ENCODE measurements around the gene OTUB2. TPM values are rescaled to one million over a fixed set of nuclear protein-coding genes. Genes with fewer than 3 reads are reported as not detected.
A peak's percentile ranks its signal among the peaks of the same experiment; 100 is the strongest.

Gene OTUB2
- polyA plus RNA-seq, 3 donors, result 0.25 to 0.95 (median 0.28) TPM

DNA sequence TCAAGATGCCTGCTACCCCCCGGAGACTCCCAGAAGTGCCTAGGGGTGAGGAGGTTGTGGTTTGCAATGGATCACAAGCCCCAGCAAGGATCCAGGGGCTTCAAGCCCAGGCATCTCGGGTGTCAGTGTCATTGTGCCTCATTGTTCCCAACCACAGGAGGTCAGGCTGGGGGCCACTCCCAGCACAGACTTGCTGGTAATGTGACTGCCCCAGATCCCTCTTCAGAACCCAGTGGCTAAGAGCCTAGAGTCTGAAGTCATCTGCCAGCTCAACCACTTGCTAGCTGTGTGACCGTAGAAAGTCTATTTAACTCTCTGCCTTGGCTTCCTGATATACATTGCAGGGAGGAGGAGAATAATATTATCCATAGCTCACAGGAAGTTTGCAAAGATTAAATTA, 42.1 kb upstream of the OTUB2 start:
- H3K36me3 ChIP-seq (replicated peaks in 1 of 2; ENCODE audit: control insufficient read depth in 1 of 2, insufficient read depth in 2 of 2, low read length in 2 of 2), result no peaks in the 10 kb centered on the region
- WGBS (ENCODE audit: insufficient coverage), result 93% methylated on average over 2 of the region's 3 CpGs
- H3K9ac ChIP-seq (ENCODE audit: insufficient read depth, low read length, poor library complexity, severe bottlenecking), result no peak overlapping the region
- Mint-ChIP-seq H3K27ac (no peak overlapping the region), H3K4me1 (no peaks in the 10 kb centered on the region), H3K9me3 (no peaks in the 10 kb centered on the region), H3K4me3 (no peak overlapping the region), H3K36me3 (no peaks in the 10 kb centered on the region), H3K27me3 (ENCODE audit: low read depth in 3 of 3) (peaks cover 6 to 11% (median 10%) of the 10 kb centered on the region in 3 donors)
- no peaks in the 10 kb centered on the region for H3K4me1 ChIP-seq (ENCODE audit: control insufficient read depth in 1 of 2, insufficient read depth in 2 of 2, low read length in 2 of 2)
- H4K20me1 ChIP-seq (ENCODE audit: insufficient read depth, low read length), result no peaks in the 10 kb centered on the region
- no peaks in the 10 kb centered on the region for H3K9me3 ChIP-seq (replicated peaks in 1 of 2; ENCODE audit: control insufficient read depth in 1 of 2, insufficient read depth in 1 of 2, low read length in 2 of 2)
- H3K4me2 ChIP-seq (replicated peaks; ENCODE audit: extremely low read depth, low read length, poor library complexity, severe bottlenecking), result no peak overlapping the region
- no peaks in the 10 kb centered on the region for H3K79me2 ChIP-seq (ENCODE audit: insufficient read depth, low read length)
- H3K27me3 ChIP-seq (ENCODE audit: control insufficient read depth in 2 of 2, insufficient read depth in 2 of 2, low read length in 2 of 2), result no peaks in the 10 kb centered on the region
- intact Hi-C loops (cut with micrococcal nuclease), result no loop called here
- no peak for DNase-seq
- no peak overlapping the region for H3K4me3 ChIP-seq (replicated peaks in 1 of 3; ENCODE audit: low read depth in 2 of 3, low read length in 3 of 3)
- H3K27ac ChIP-seq (ENCODE audit: low read depth in 1 of 2, low read length in 2 of 2), result no peak overlapping the region
- no peak for TF ChIP-seq CTCF (IDR thresholded peaks at IDR 0.05)
- no peak overlapping the region for H2AFZ ChIP-seq (ENCODE audit: insufficient read depth, low read depth, low read length, poor library complexity, severe bottlenecking)

DNA sequence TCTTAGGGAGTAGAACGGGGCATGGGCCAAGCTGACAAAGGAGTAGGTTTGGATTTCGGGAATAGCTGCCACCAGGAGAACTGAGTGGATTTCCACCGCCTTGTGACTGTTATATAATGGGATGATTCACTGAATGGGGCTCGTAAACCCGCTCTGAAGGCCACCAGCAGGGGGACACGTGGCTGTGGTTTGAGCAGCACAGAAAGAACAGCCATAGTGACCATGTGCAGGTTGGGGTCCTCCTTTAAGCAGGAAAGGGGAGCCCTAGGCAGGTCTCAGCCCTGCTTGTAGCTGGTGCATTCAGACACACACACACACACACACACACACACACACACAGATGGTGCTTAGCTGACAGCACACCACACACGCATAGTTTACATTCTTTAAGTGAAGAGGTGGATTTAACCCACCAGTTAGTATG, 41.1 kb upstream of the OTUB2 start:
- H3K27me3 Mint-ChIP-seq (ENCODE audit: low read depth in 3 of 3), result peaks cover 6 to 11% (median 10%) of the 10 kb centered on the region in 3 donors
- H3K36me3 Mint-ChIP-seq, result no peaks in the 10 kb centered on the region
- Histone ChIP-seq H3K4me2 (replicated peaks; ENCODE audit: extremely low read depth, low read length, poor library complexity, severe bottlenecking) (no peak overlapping the region), H4K20me1 (ENCODE audit: insufficient read depth, low read length) (no peaks in the 10 kb centered on the region), H2AFZ (ENCODE audit: insufficient read depth, low read depth, low read length, poor library complexity, severe bottlenecking) (no peak overlapping the region), H3K4me1 (ENCODE audit: control insufficient read depth in 1 of 2, insufficient read depth in 2 of 2, low read length in 2 of 2) (no peaks in the 10 kb centered on the region), H3K9me3 (replicated peaks in 1 of 2; ENCODE audit: control insufficient read depth in 1 of 2, insufficient read depth in 1 of 2, low read length in 2 of 2) (no peaks in the 10 kb centered on the region), H3K9ac (ENCODE audit: insufficient read depth, low read length, poor library complexity, severe bottlenecking) (no peak overlapping the region), H3K4me3 (replicated peaks in 1 of 3; ENCODE audit: low read depth in 2 of 3, low read length in 3 of 3) (no peak overlapping the region), H3K36me3 (replicated peaks in 1 of 2; ENCODE audit: control insufficient read depth in 1 of 2, insufficient read depth in 2 of 2, low read length in 2 of 2) (no peaks in the 10 kb centered on the region), H3K27me3 (ENCODE audit: control insufficient read depth in 2 of 2, insufficient read depth in 2 of 2, low read length in 2 of 2) (no peaks in the 10 kb centered on the region), H3K79me2 (ENCODE audit: insufficient read depth, low read length) (no peaks in the 10 kb centered on the region), H3K27ac (ENCODE audit: low read depth in 1 of 2, low read length in 2 of 2) (no peak overlapping the region)
- no peak overlapping the region for H3K27ac Mint-ChIP-seq
- 65% methylated on average over 6 of the region's 7 CpGs for WGBS (ENCODE audit: insufficient coverage)
- peak in 1 of 3 donors; percentile 44 for DNase-seq
- peak; percentile 32 for TF ChIP-seq CTCF (IDR thresholded peaks at IDR 0.05)
- H3K9me3 Mint-ChIP-seq, result peaks cover 0 to 2% (median 0%) of the 10 kb centered on the region in 7 donors
- no peak overlapping the region for H3K4me3 Mint-ChIP-seq
- intact Hi-C loops (cut with micrococcal nuclease), result no loop called here
- peaks cover 3% of the 10 kb centered on the region for H3K4me1 Mint-ChIP-seq

Data from CD14-positive monocyte (primary cell).